Measurements from ENCODE around the gene DPH7.
"Not testable (repeated sequence)": the region's sequence is repeated elsewhere in the genome, so short reads cannot be mapped to it uniquely, and the experiment has no call there.

DPH7 gene

GRCh38 chr9:137578518-137579258, at the start of gene DPH7:
Gene DPH7, minus strand, starts transcription at chr9:137578925. Its CDS starts 148 bp downstream, at chr9:137578777.
- DNase-seq (ENCODE audit: low read depth in 3 of 3, low spot score in 1 of 3): peak; percentile 83 to 96 (median 86)

GRCh38 chr9:137627406-137627805, 48.7 kb upstream of the DPH7 start:
- not testable (repeated sequence) for DNase-seq (ENCODE audit: low read depth in 3 of 3, low spot score in 1 of 3)

- no peak for DNase-seq (ENCODE audit: low read depth in 3 of 3, low spot score in 1 of 3)
Observed at GRCh38 chr9:137626464-137626863, 47.7 kb upstream of the DPH7 start.

GRCh38 chr9:137622211-137622610, 43.5 kb upstream of the DPH7 start:
- not testable (repeated sequence) for DNase-seq (ENCODE audit: low read depth in 3 of 3, low spot score in 1 of 3)

GRCh38 chr9:137621131-137621757, 42.5 kb upstream of the DPH7 start:
- no peak for DNase-seq (ENCODE audit: low read depth in 3 of 3, low spot score in 1 of 3)

GRCh38 chr9:137620581-137620980, 41.9 kb upstream of the DPH7 start:
- no peak for DNase-seq (ENCODE audit: low read depth in 3 of 3, low spot score in 1 of 3)

GRCh38 chr9:137620048-137620405, 41.3 kb upstream of the DPH7 start:
- no peak for DNase-seq (ENCODE audit: low read depth in 3 of 3, low spot score in 1 of 3)

- DNase-seq (ENCODE audit: low read depth in 3 of 3, low spot score in 1 of 3): no peak
Observed at GRCh38 chr9:137619240-137620047, 40.7 kb upstream of the DPH7 start.

GRCh38 chr9:137618105-137619067, 39.7 kb upstream of the DPH7 start, which contains the start of gene EHMT1:
Gene EHMT1, plus strand, starts transcription at chr9:137619005. Its CDS starts 24 bp downstream, at chr9:137619029.
- peak; percentile 75 to 90 (median 90) for DNase-seq (ENCODE audit: low read depth in 3 of 3, low spot score in 1 of 3)

GRCh38 chr9:137615387-137615871, 36.7 kb upstream of the DPH7 start:
- DNase-seq (ENCODE audit: low read depth in 3 of 3, low spot score in 1 of 3): no peak

GRCh38 chr9:137614631-137615386, 36.1 kb upstream of the DPH7 start:
- DNase-seq (ENCODE audit: low read depth in 3 of 3, low spot score in 1 of 3): no peak

GRCh38 chr9:137613738-137614523, 35.2 kb upstream of the DPH7 start:
- DNase-seq (ENCODE audit: low read depth in 3 of 3, low spot score in 1 of 3): no peak

- DNase-seq (ENCODE audit: low read depth in 3 of 3, low spot score in 1 of 3): no peak
Observed at GRCh38 chr9:137613259-137613658, 34.5 kb upstream of the DPH7 start.

GRCh38 chr9:137612741-137613142, 34.0 kb upstream of the DPH7 start:
- no peak for DNase-seq (ENCODE audit: low read depth in 3 of 3, low spot score in 1 of 3)

GRCh38 chr9:137611623-137612609, 33.2 kb upstream of the DPH7 start:
- DNase-seq (ENCODE audit: low read depth in 3 of 3, low spot score in 1 of 3): no peak

GRCh38 chr9:137610944-137611343, 32.2 kb upstream of the DPH7 start:
- no peak for DNase-seq (ENCODE audit: low read depth in 3 of 3, low spot score in 1 of 3)

- DNase-seq (ENCODE audit: low read depth in 3 of 3, low spot score in 1 of 3): no peak
Observed at GRCh38 chr9:137607141-137607857, 28.6 kb upstream of the DPH7 start.

Measured in stimulated activated CD4-positive, alpha-beta T cell treated with anti-CD3 and anti-CD28 coated beads, TNF-alpha, amount 100 ng/mL, for 1 hour (primary cell).